K562 (cell line): ENCODE measurements around the gene EEPD1.

Experiments
- TAF1 ChIP-seq: IDR thresholded peaks from 2 replicates; pipeline ENCODE4 v1.6.1; 2011; ENCODE audit warnings: mild to moderate bottlenecking, low read length, moderate library complexity; ENCODE audit not compliant: insufficient read depth, control insufficient read depth, severe bottlenecking; ENCODE audit errors: extremely low read depth
- TF ChIP-seq, protein P1 (sequence below): sonication (generic); formaldehyde crosslinking; IDR thresholded peaks from 2 replicates; pipeline ENCODE4 v1.8.1; 2022; ENCODE audit warnings: missing genetic modification reagents

DNA sequence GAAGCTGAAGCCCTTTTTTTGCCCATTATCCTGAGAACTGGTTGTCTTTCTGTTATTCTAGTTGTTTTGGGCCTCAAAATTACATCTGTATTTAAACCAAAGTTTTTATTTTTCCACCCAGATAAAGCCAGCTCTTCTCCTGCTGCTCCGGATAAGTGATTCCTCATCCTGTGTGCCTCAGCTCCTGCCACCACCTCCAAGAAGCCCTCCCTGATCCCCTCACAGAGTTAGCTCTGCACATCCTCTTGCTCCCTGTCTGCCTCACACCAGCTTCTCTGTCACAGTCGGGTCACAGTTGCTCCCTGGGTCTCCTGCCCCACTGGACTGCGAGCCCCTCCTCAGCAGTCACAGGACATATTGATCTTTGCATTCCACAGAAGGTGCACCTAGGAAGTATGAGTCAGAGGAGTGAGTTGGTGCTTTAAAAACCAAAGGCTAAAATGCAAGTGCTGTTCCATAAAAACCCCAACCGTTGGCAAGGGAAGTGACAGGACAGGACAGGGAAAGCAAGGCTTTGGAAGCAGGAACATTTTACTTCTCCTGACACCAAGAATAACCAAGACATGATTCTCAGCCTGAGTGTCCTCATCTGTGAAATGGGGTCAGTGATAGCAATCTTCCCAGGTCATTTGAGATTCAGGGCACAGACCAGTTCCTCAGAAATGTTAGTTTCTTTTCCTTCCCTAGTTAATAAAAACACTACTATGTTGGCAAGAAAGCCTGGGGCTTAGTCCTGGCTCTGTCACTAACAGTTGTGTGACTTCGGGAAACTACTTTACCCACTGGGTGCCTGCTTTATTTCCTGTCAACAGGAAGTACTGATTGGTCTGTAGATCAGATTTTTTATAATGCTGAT, 36.5 kb upstream of the EEPD1 start:
- TF ChIP-seq, protein P1, sequence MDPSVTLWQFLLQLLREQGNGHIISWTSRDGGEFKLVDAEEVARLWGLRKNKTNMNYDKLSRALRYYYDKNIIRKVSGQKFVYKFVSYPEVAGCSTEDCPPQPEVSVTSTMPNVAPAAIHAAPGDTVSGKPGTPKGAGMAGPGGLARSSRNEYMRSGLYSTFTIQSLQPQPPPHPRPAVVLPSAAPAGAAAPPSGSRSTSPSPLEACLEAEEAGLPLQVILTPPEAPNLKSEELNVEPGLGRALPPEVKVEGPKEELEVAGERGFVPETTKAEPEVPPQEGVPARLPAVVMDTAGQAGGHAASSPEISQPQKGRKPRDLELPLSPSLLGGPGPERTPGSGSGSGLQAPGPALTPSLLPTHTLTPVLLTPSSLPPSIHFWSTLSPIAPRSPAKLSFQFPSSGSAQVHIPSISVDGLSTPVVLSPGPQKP, result no peak
- TF ChIP-seq TAF1, result no peak
